Caco-2 (cell line): ENCODE measurements around the gene HNF4A. TPM values are rescaled to one million over a fixed set of nuclear protein-coding genes. Genes with fewer than 3 reads are reported as not detected.

Experiments
- BruUV-seq: library from RNA; stranded (reverse); fragments of 400-500 nt; replicated peaks from 2 replicates; lab custom pipeline; 2021; lab: Mats Ljungman, UMichigan
- CTCF ChIA-PET: fragments of 300-600 bp; sonication (Branson Sonifier 250); formaldehyde crosslinking; loops from one replicate; lab custom pipeline; 2022; ENCODE audit warnings: antibody characterized with exemption; lab: Charles Lee
- POLR2A ChIA-PET: fragments of 300-600 bp; sonication (Branson Sonifier 250); formaldehyde crosslinking; loops from one replicate; lab custom pipeline; 2022; ENCODE audit warnings: antibody characterized with exemption; lab: Charles Lee
- DNase-seq, 2 experiments: peaks; one replicate each; pipeline versions ENCODE4 v3.0.0 to v3.0.0-alpha.2; 2020 to 2022
- H3K27me3 ChIP-seq: replicated peaks from 2 replicates; pipeline ENCODE4 v1.6.0; 2011; ENCODE audit warnings: low read length; ENCODE audit not compliant: control insufficient read depth, insufficient read depth
- H3K36me3 ChIP-seq: 2 replicates; pipeline ENCODE4 v1.5.1; 2011; ENCODE audit warnings: low read length; ENCODE audit not compliant: control insufficient read depth, insufficient read depth
- H3K4me1 ChIP-seq: fragments of 250-450 bp; sonication (Bioruptor Pico); 2 replicates; pipeline ENCODE4 v1.5.1; 2020; ENCODE audit warnings: mild to moderate bottlenecking
- H3K4me3 ChIP-seq: 2 replicates; pipeline ENCODE4 v1.5.1; 2011; ENCODE audit warnings: low read depth, mild to moderate bottlenecking, control low read depth, low read length
- H3K9me3 ChIP-seq: fragments of 250-450 bp; sonication (Bioruptor Pico); 2 replicates; pipeline ENCODE4 v1.5.1; 2020; ENCODE audit warnings: mild to moderate bottlenecking, moderate library complexity
- H3K27ac Mint-ChIP-seq: one replicate; pipeline ENCODE4 v1.8.0; 2022; ENCODE audit warnings: mixed read lengths; ENCODE audit not compliant: unreplicated experiment
- H3K27me3 Mint-ChIP-seq: one replicate; pipeline ENCODE4 v1.8.0; 2022; ENCODE audit warnings: mixed read lengths; ENCODE audit not compliant: insufficient read depth, unreplicated experiment
- H3K36me3 Mint-ChIP-seq: one replicate; pipeline ENCODE4 v1.8.0; 2022; ENCODE audit warnings: mild to moderate bottlenecking, mixed read lengths; ENCODE audit not compliant: insufficient read depth, unreplicated experiment
- H3K4me1 Mint-ChIP-seq: one replicate; pipeline ENCODE4 v1.8.0; 2022; ENCODE audit warnings: low read depth, mixed read lengths; ENCODE audit not compliant: unreplicated experiment
- H3K4me3 Mint-ChIP-seq: one replicate; pipeline ENCODE4 v1.8.0; 2022; ENCODE audit warnings: mild to moderate bottlenecking, moderate library complexity, mixed read lengths; ENCODE audit not compliant: unreplicated experiment
- H3K9me3 Mint-ChIP-seq: one replicate; pipeline ENCODE4 v1.8.0; 2022; ENCODE audit warnings: mixed read lengths; ENCODE audit not compliant: unreplicated experiment
- CTCF ChIP-seq, 2 experiments: fragments of 200-600 bp in 1 of 2; IDR thresholded peaks; 1 replicate in 1 of 2; 2 replicates in 1 of 2; pipeline versions ENCODE4 v1.5.1 to v1.8.0; 2011 to 2022; ENCODE audit warnings: antibody characterized with exemption in 1 of 2, control low read depth in 1 of 2, inconsistent platforms in 1 of 2, low read depth in 1 of 2, low read length in 1 of 2, mild to moderate bottlenecking in 1 of 2, moderate library complexity in 1 of 2; ENCODE audit not compliant: insufficient read depth in 1 of 2, severe bottlenecking in 1 of 2, unreplicated experiment in 1 of 2
- intact Hi-C: fragments of 100-400 bp; cut with micrococcal nuclease; formaldehyde crosslinking; loops from one replicate; pipeline ENCODE4 v1.10.0; 2022; ENCODE audit not compliant: unreplicated experiment
- total RNA-seq: library from RNA; stranded (reverse); gene quantifications from 2 replicates; pipeline ENCODE4 v1.2.3, GENCODE V29; 2022

The HNF4A gene
- total RNA-seq, 1 experiment from 2014 or later = 292 TPM

- CTCF ChIA-PET = interaction anchor here (0.5 kb wide), 1 partner anchor 100 kb away, joined by 3 read pairs; no protein-coding TSS in a partner anchor
- H3K27me3 Mint-ChIP-seq = no peaks in the 10 kb centered on the region
- Histone ChIP-seq H3K9me3 (no peaks in the 10 kb centered on the region), H3K4me1 (peaks cover 14% of the 10 kb centered on the region), H3K36me3 (peaks cover 3% of the 10 kb centered on the region), H3K4me3 (no peak overlapping the region), H3K27me3 (no peaks in the 10 kb centered on the region)
- no TSS peak for BruUV-seq
- no peaks in the 10 kb centered on the region for H3K9me3 Mint-ChIP-seq
- intact Hi-C loops = loop anchor here (10.0 kb wide), 1 partner anchor 255 kb away; no protein-coding TSS in a partner anchor
- no peak for DNase-seq
- TF ChIP-seq CTCF (IDR thresholded peaks at IDR 0.05; ENCODE audit: insufficient read depth in 1 of 2, low read depth in 1 of 2, low read length in 1 of 2, severe bottlenecking in 1 of 2, unreplicated experiment in 1 of 2) = no peak
- peaks cover 59% of the 10 kb centered on the region for H3K36me3 Mint-ChIP-seq
- H3K27ac Mint-ChIP-seq = no peak overlapping the region
- H3K4me3 Mint-ChIP-seq = no peak overlapping the region
- peaks cover 20% of the 10 kb centered on the region for H3K4me1 Mint-ChIP-seq
- POLR2A ChIA-PET = no interaction called here
Measured at GRCh38 chr20:44479643-44480042, 124.1 kb downstream of the HNF4A start.

DNA sequence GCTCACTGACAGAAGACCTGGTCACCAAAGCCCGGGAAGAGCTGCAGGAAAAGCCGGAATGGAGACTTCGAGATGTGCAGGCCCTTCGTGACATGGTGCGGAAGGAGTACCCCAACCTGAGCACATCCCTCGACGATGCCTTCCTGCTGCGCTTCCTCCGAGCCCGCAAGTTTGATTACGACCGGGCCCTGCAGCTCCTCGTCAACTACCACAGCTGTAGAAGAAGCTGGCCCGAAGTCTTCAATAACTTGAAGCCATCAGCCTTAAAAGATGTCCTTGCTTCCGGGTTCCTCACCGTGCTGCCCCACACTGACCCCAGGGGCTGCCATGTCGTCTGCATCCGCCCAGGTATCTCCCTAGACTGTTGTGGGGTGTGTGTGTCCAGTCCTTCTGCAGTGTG lies 124.6 kb downstream of the HNF4A start:
- Histone ChIP-seq H3K4me3 (no peak overlapping the region), H3K9me3 (no peaks in the 10 kb centered on the region), H3K36me3 (peaks cover 3% of the 10 kb centered on the region), H3K4me1 (peaks cover 10% of the 10 kb centered on the region), H3K27me3 (no peaks in the 10 kb centered on the region)
- Mint-ChIP-seq H3K27ac (no peak overlapping the region), H3K9me3 (no peaks in the 10 kb centered on the region), H3K4me1 (peaks cover 15% of the 10 kb centered on the region), H3K36me3 (peaks cover 55% of the 10 kb centered on the region), H3K27me3 (no peaks in the 10 kb centered on the region), H3K4me3 (no peak overlapping the region)
- CTCF ChIA-PET = interaction anchor here (0.5 kb wide), 1 partner anchor 100 kb away, joined by 3 read pairs; no protein-coding TSS in a partner anchor
- no peak for DNase-seq
- TF ChIP-seq CTCF (IDR thresholded peaks at IDR 0.05; ENCODE audit: insufficient read depth in 1 of 2, low read depth in 1 of 2, low read length in 1 of 2, severe bottlenecking in 1 of 2, unreplicated experiment in 1 of 2) = no peak
- intact Hi-C loops = no loop called here
- BruUV-seq = no TSS peak
- POLR2A ChIA-PET = no interaction called here

- H3K4me1 Mint-ChIP-seq = peaks cover 2% of the 10 kb centered on the region
- no peaks in the 10 kb centered on the region for H3K9me3 Mint-ChIP-seq
- H3K27me3 Mint-ChIP-seq = no peaks in the 10 kb centered on the region
- Histone ChIP-seq H3K9me3 (no peaks in the 10 kb centered on the region), H3K4me1 (peaks cover 2% of the 10 kb centered on the region; the same call in 1 of the 2 replicates), H3K27me3 (no peaks in the 10 kb centered on the region), H3K36me3 (peaks cover 3% of the 10 kb centered on the region), H3K4me3 (no peak overlapping the region)
- ChIA-PET CTCF (interaction anchor here (0.7 kb wide), 1 partner anchor 345 kb away, joined by 7 read pairs; no protein-coding TSS in a partner anchor), POLR2A (no interaction called here)
- H3K4me3 Mint-ChIP-seq = no peak overlapping the region
- no peak for DNase-seq
- intact Hi-C loops = no loop called here
- no TSS peak for BruUV-seq
- TF ChIP-seq CTCF (IDR thresholded peaks at IDR 0.05; ENCODE audit: insufficient read depth in 1 of 2, low read depth in 1 of 2, low read length in 1 of 2, severe bottlenecking in 1 of 2, unreplicated experiment in 1 of 2) = no peak
- no peak overlapping the region for H3K27ac Mint-ChIP-seq
- H3K36me3 Mint-ChIP-seq = peaks cover 58% of the 10 kb centered on the region
Measured at GRCh38 chr20:44481719-44482416, 126.4 kb downstream of the HNF4A start.
